AG09319 (cell line): ENCODE measurements around the gene IVD.

Experiments
- DNase-seq: peaks from one replicate; pipeline ENCODE4 v3.0.0-alpha.2; 2010; ENCODE audit warnings: low read depth; ENCODE audit errors: extremely low read depth
- TF ChIP-seq, protein P1 (sequence below): IDR thresholded peaks from 2 replicates; pipeline ENCODE4 v1.5.1; 2011; ENCODE audit warnings: low read depth, mild to moderate bottlenecking, inconsistent platforms, low read length, moderate library complexity

The IVD gene

DNA sequence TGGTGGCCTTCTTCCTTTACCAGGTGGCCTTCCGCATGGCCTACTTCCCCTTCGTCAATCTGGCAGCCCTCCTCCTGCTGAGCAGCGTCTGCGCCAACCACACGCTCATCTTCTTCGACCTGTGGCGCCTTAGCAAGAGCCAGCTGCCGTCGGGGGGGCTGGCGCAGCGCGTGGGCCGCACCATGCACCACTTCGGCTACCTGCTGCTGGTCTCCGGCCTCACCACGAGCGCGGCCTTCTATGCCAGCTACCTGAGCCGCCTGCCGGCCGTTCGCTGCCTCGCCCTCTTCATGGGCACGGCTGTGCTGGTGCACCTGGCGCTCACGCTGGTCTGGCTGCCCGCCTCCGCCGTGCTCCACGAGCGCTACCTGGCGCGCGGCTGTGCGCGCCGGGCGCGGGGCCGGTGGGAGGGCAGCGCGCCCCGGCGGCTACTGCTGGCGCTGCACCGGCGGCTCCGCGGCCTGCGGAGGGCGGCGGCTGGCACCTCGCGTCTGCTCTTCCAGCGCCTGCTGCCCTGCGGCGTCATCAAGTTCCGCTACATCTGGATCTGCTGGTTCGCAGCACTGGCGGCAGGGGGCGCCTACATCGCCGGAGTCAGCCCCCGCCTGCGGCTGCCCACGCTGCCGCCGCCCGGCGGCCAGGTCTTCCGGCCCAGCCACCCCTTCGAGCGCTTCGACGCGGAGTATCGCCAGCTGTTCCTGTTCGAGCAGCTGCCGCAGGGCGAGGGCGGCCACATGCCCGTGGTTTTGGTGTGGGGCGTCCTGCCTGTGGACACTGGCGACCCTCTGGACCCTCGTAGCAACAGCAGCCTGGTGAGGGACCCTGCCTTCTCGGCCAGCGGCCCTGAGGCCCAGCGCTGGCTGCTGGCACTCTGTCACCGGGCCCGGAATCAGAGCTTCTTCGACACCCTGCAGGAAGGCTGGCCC lies 37.6 kb upstream of the IVD start:
- peak; percentile 67 for DNase-seq
- TF ChIP-seq, protein P1, sequence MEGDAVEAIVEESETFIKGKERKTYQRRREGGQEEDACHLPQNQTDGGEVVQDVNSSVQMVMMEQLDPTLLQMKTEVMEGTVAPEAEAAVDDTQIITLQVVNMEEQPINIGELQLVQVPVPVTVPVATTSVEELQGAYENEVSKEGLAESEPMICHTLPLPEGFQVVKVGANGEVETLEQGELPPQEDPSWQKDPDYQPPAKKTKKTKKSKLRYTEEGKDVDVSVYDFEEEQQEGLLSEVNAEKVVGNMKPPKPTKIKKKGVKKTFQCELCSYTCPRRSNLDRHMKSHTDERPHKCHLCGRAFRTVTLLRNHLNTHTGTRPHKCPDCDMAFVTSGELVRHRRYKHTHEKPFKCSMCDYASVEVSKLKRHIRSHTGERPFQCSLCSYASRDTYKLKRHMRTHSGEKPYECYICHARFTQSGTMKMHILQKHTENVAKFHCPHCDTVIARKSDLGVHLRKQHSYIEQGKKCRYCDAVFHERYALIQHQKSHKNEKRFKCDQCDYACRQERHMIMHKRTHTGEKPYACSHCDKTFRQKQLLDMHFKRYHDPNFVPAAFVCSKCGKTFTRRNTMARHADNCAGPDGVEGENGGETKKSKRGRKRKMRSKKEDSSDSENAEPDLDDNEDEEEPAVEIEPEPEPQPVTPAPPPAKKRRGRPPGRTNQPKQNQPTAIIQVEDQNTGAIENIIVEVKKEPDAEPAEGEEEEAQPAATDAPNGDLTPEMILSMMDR, result peak; percentile 62

DNA sequence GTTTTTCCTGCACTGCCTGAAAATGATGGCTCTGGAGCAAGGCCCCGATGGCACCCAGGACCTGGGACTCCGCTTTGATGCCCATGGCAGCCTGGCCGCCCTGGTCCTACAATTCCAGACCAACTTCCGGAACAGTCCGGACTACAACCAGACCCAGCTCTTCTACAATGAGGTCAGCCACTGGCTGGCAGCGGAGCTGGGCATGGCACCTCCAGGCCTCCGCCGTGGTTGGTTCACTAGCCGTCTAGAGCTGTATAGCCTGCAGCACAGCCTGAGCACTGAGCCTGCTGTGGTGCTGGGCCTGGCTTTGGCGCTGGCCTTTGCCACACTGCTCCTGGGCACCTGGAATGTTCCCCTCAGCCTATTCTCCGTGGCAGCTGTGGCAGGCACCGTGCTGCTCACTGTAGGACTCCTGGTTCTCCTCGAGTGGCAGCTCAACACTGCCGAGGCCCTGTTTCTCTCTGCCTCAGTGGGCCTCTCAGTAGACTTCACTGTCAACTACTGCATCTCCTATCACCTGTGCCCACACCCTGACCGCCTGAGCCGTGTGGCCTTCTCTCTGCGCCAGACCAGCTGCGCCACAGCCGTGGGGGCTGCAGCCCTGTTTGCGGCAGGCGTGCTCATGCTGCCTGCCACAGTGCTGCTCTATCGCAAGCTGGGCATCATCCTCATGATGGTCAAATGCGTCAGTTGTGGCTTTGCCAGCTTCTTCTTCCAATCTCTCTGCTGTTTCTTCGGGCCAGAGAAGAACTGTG lies 36.7 kb upstream of the IVD start:
- DNase-seq, result no peak
- TF ChIP-seq, protein P1, result no peak

DNA sequence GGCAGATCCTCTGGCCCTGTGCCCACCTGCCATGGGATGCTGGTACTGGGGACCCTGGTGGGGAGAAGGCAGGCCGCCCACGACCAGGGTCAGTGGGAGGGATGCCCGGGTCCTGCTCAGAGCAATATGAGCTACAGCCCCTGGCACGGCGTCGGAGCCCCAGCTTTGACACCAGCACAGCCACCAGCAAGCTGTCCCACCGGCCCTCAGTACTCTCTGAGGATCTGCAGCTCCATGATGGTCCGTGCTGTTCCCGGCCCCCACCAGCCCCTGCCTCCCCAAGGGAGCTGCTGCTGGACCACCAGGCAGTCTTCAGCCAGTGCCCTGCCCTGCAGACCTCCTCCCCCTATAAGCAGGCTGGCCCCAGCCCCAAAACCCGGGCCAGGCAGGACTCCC lies 36.1 kb upstream of the IVD start:
- TF ChIP-seq, protein P1, result no peak
- no peak for DNase-seq

DNA sequence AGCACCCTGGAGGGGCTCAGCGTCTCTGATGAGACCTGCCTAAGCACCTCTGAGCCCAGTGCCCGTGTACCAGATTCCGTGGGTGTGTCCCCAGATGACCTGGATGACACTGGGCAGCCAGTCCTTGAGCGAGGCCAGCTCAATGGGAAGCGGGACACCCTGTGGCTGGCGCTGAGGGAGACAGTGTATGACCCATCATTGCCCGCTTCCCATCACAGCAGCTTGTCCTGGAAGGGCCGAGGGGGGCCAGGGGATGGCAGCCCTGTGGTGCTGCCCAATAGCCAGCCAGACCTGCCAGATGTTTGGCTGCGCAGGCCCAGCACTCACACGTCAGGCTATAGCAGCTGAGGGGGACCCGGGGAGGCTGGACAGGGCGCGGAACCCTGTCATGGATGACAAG lies 35.6 kb upstream of the IVD start:
- DNase-seq, result no peak
- TF ChIP-seq, protein P1, result no peak

DNA sequence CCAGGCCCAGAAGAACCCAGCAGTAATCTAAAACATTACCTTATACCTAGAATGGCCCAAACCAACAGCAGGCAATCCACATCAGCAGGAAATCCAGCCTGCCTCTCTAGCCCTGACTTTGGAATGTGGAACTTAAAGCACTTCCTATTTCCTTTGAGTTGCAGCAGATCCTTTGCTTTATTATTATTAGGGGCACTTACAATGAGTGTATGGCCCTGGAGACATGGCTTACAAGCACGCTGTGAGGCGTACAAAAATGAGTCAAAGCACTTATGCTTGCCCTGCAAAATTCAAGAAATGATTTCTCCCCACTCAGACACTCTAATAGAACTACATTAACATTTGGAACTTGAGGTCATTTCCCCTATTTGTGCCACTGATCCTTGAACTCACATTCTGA lies 32.6 kb upstream of the IVD start:
- TF ChIP-seq, protein P1, result no peak

DNA sequence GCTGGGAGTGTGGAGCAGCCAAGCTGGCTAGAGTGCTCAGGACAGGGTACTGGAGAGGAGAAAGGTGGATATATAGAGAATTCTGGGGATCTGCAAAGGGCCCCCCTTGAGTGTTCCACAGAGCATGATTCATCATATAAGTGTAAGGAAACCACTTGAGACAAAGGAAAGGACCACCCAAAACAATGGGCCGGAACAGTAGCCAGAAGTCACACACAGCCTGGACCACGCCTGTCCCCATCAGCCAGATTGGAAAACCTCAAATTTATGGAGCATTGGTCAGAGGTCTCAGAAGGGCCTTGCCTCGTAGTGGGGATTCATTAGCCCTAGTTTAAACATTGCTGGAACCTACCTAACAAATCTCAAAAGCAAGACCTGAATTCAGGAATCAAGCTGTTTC lies 28.0 kb upstream of the IVD start:
- no peak for DNase-seq
- TF ChIP-seq, protein P1, result no peak

More for the DNA sequence above, 32.6 kb upstream of the IVD start:
- no peak for DNase-seq

DNA sequence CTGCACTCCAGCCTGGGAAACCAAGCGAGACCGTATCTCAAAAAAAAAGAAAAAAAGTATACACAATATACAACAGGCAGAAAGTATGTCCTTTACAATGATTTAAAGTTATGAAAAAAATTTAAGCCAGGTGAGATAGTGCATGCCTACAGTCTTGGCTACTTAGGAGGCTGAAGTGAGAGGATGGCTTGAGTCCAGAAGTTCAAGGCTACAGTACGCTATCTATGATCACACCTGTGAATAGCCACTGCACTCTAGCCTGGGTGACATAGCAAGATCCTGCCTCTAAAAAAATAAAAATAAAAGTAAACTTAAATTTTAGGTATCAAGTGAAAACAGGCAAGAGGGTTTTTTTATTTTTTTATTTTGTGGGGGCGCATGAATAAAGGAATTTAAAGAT lies 26.2 kb upstream of the IVD start:
- no peak for DNase-seq
- TF ChIP-seq, protein P1, result no peak
